ENCODE data around the gene ZHX3. TPM values are rescaled to one million over a fixed set of nuclear protein-coding genes. Genes with fewer than 3 reads are reported as not detected.
A peak's percentile ranks its signal among the peaks of the same experiment; 100 is the strongest.

ZHX3 gene
- total and polyA plus RNA-seq, 10 donors = 1.6 to 26.7 (median 12.3) TPM

- TF ChIP-seq CTCF (IDR thresholded peaks at IDR 0.05 in 8 of 11, conservative IDR thresholded peaks at IDR 0.05 in 3 of 11) (no peak), POLR2AphosphoS5 (IDR thresholded peaks at IDR 0.05) (no peak), POLR2A (IDR thresholded peaks at IDR 0.05) (no peak)
- Histone ChIP-seq H3K4me3 (peak overlapping the region in 1 of 8 donors; percentile 22), H3K9me3 (no peaks in the 10 kb centered on the region), H3K27me3 (replicated peaks in 1 of 7) (no peaks in the 10 kb centered on the region), H3K36me3 (no peaks in the 10 kb centered on the region), H3K4me1 (peaks cover 0 to 40% (median 15%) of the 10 kb centered on the region in 6 donors), H3K27ac (peak overlapping the region in 1 of 8 donors; percentile 32)
- intact Hi-C loops (cut with DNase I; ENCODE audit: low total_unique reads) = loop anchor here (10.0 kb wide), 1 partner anchor 102 kb away; no protein-coding TSS in a partner anchor
- WGBS, 5 donors = 88 to 96% (median 92%) methylated on average over 6 of the region's 6 CpGs
- DNase-seq = no peak
Observed at GRCh38 chr20:41232973-41233926, 84.3 kb downstream of the ZHX3 start.

GRCh38 chr20:41231136-41231535 is 86.4 kb downstream of the ZHX3 start:
- DNase-seq = no peak
- Histone ChIP-seq H3K27ac (no peak overlapping the region), H3K4me3 (no peak overlapping the region), H3K4me1 (peaks cover 0 to 51% (median 17%) of the 10 kb centered on the region in 6 donors), H3K9me3 (no peaks in the 10 kb centered on the region), H3K36me3 (no peaks in the 10 kb centered on the region), H3K27me3 (replicated peaks in 1 of 7) (no peaks in the 10 kb centered on the region)
- TF ChIP-seq POLR2A (IDR thresholded peaks at IDR 0.05) (no peak), CTCF (IDR thresholded peaks at IDR 0.05 in 8 of 11, conservative IDR thresholded peaks at IDR 0.05 in 3 of 11) (no peak), POLR2AphosphoS5 (IDR thresholded peaks at IDR 0.05) (no peak)
- intact Hi-C loops (cut with DNase I; ENCODE audit: low total_unique reads) = loop anchor here (10.0 kb wide), 1 partner anchor 104 kb away; no protein-coding TSS in a partner anchor
- WGBS, 5 donors = 93 to 100% (median 95%) methylated on average over 1 of the region's 1 CpG

GRCh38 chr20:41230136-41230535 is 87.4 kb downstream of the ZHX3 start:
- 89 to 97% (median 94%) methylated on average over 3 of the region's 3 CpGs for WGBS, 5 donors
- no peak overlapping the region for H3K4me3 ChIP-seq
- intact Hi-C loops (cut with DNase I; ENCODE audit: low total_unique reads) = loop anchor here (10.0 kb wide), 1 partner anchor 105 kb away; no protein-coding TSS in a partner anchor
- DNase-seq = no peak
- no peak overlapping the region for H3K27ac ChIP-seq
- no peaks in the 10 kb centered on the region for H3K27me3 ChIP-seq (replicated peaks in 1 of 7)
- TF ChIP-seq POLR2AphosphoS5 (IDR thresholded peaks at IDR 0.05) (no peak), POLR2A (IDR thresholded peaks at IDR 0.05) (no peak), CTCF (IDR thresholded peaks at IDR 0.05 in 8 of 11, conservative IDR thresholded peaks at IDR 0.05 in 3 of 11) (no peak)
- no peaks in the 10 kb centered on the region for H3K36me3 ChIP-seq
- H3K4me1 ChIP-seq = peaks cover 0 to 51% (median 17%) of the 10 kb centered on the region in 6 donors
- no peaks in the 10 kb centered on the region for H3K9me3 ChIP-seq

GRCh38 chr20:41229259-41229658 is 88.3 kb downstream of the ZHX3 start:
- no peak overlapping the region for H3K4me3 ChIP-seq
- no peaks in the 10 kb centered on the region for H3K27me3 ChIP-seq (replicated peaks in 1 of 7)
- H3K4me1 ChIP-seq = peaks cover 0 to 44% (median 18%) of the 10 kb centered on the region in 6 donors
- no peaks in the 10 kb centered on the region for H3K9me3 ChIP-seq
- intact Hi-C loops (cut with DNase I; ENCODE audit: low total_unique reads) = loop anchor here (10.0 kb wide), 1 partner anchor 54 kb away; no protein-coding TSS in a partner anchor
- H3K36me3 ChIP-seq = no peaks in the 10 kb centered on the region
- H3K27ac ChIP-seq = no peak overlapping the region
- DNase-seq = no peak
- TF ChIP-seq CTCF (IDR thresholded peaks at IDR 0.05 in 8 of 11, conservative IDR thresholded peaks at IDR 0.05 in 3 of 11) (no peak), POLR2AphosphoS5 (IDR thresholded peaks at IDR 0.05) (no peak), POLR2A (IDR thresholded peaks at IDR 0.05) (no peak)

Data from spleen (tissue), 11 donors.